CD4-positive, alpha-beta T cell treated with Interleukin-2 at 100 ng/mL for 4 hours (primary cell): ENCODE results near the gene HBQ1.
A peak's percentile ranks its signal among the peaks of the same experiment; 100 is the strongest.
"Not testable (repeated sequence)": the region's sequence is repeated elsewhere in the genome, so short reads cannot be mapped to it uniquely, and the experiment has no call there.

Experiments
- DNase-seq: peaks from one replicate; pipeline ENCODE4 v3.0.0-alpha.2; 2020; ENCODE audit warnings: low spot score

The HBQ1 gene

DNA sequence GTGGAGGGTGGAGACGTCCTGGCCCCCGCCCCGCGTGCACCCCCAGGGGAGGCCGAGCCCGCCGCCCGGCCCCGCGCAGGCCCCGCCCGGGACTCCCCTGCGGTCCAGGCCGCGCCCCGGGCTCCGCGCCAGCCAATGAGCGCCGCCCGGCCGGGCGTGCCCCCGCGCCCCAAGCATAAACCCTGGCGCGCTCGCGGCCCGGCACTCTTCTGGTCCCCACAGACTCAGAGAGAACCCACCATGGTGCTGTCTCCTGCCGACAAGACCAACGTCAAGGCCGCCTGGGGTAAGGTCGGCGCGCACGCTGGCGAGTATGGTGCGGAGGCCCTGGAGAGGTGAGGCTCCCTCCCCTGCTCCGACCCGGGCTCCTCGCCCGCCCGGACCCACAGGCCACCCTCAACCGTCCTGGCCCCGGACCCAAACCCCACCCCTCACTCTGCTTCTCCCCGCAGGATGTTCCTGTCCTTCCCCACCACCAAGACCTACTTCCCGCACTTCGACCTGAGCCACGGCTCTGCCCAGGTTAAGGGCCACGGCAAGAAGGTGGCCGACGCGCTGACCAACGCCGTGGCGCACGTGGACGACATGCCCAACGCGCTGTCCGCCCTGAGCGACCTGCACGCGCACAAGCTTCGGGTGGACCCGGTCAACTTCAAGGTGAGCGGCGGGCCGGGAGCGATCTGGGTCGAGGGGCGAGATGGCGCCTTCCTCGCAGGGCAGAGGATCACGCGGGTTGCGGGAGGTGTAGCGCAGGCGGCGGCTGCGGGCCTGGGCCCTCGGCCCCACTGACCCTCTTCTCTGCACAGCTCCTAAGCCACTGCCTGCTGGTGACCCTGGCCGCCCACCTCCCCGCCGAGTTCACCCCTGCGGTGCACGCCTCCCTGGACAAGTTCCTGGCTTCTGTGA, 3.5 kb upstream of the HBQ1 start, which contains the start of gene HBA1:
TSS of gene HBA1 (plus strand) at position 204 of the 906 bp plus-strand sequence. CDS start at position 241, 37 bp downstream.
- not testable (repeated sequence) for DNase-seq

DNA sequence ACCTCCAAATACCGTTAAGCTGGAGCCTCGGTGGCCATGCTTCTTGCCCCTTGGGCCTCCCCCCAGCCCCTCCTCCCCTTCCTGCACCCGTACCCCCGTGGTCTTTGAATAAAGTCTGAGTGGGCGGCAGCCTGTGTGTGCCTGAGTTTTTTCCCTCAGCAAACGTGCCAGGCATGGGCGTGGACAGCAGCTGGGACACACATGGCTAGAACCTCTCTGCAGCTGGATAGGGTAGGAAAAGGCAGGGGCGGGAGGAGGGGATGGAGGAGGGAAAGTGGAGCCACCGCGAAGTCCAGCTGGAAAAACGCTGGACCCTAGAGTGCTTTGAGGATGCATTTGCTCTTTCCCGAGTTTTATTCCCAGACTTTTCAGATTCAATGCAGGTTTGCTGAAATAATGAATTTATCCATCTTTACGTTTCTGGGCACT, 2.9 kb upstream of the HBQ1 start:
- no peak for DNase-seq

DNA sequence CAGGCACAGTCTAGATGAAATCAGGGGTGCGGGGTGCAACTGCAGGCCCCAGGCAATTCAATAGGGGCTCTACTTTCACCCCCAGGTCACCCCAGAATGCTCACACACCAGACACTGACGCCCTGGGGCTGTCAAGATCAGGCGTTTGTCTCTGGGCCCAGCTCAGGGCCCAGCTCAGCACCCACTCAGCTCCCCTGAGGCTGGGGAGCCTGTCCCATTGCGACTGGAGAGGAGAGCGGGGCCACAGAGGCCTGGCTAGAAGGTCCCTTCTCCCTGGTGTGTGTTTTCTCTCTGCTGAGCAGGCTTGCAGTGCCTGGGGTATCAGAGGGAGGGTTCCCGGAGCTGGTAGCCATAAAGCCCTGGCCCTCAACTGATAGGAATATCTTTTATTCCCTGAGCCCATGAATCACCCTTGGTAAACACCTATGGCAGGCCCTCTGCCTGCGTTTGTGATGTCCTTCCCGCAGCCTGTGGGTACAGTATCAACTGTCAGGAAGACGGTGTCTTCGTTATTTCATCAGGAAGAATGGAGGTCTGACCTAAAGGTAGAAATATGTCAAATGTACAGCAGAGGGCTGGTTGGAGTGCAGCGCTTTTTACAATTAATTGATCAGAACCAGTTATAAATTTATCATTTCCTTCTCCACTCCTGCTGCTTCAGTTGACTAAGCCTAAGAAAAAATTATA, 2.1 kb upstream of the HBQ1 start:
- DNase-seq, result no peak

DNA sequence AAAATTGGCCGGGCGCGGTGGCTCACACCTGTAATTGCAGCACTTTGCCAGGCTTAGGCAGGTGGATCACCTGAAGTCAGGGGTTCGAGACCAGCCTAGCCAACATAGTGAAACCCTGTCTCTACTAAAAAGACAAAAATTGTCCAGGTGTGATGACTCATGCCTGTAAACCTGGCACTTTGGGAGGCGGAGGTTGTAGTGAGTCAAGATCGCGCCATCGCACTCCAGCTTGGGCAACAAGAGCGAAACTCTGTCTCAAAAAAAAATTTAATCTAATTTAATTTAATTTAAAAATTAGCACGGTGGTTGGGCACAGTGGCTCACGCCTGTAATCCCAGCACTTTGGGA, 1.6 kb upstream of the HBQ1 start:
- no peak for DNase-seq

DNA sequence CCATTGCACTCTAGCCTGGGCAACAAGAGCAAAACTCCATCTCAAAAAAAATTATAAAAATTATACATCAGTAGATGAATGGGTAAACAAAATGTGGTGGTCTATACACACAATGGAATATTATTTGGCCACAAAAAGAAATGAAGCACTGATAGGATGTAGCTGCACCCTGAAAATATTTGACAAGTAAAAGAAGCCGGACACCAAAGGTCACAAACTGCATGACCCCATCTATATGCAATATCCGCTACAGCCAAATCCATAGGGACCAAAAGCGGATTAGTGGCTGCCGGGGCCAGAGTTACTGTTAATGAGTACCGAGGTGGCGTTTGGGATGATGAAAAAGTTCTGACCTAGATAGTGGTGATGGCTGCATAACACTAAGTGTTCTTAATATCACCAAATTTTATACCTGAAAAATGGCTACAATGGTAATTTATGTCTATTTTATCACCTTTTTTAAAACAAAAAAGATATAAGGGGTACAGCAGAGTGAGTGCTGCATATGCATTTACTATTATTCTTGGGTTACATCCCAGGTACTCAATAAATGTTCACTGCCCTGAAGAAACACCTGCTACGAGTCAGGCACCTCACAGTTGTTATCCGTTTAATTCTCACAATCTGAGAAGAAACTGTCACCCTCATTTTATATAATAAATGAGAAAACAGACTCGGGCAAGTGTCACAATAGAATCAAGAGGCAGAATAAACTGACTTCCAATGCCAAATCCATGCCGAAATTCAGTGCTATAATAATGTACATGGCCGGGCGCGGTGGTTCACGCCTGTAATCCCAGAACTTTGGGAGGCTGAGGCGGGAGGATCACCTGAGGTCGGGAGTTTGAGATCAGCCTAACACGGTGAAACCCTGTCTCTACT, 807 bp upstream of the HBQ1 start:
- DNase-seq, result no peak

DNA sequence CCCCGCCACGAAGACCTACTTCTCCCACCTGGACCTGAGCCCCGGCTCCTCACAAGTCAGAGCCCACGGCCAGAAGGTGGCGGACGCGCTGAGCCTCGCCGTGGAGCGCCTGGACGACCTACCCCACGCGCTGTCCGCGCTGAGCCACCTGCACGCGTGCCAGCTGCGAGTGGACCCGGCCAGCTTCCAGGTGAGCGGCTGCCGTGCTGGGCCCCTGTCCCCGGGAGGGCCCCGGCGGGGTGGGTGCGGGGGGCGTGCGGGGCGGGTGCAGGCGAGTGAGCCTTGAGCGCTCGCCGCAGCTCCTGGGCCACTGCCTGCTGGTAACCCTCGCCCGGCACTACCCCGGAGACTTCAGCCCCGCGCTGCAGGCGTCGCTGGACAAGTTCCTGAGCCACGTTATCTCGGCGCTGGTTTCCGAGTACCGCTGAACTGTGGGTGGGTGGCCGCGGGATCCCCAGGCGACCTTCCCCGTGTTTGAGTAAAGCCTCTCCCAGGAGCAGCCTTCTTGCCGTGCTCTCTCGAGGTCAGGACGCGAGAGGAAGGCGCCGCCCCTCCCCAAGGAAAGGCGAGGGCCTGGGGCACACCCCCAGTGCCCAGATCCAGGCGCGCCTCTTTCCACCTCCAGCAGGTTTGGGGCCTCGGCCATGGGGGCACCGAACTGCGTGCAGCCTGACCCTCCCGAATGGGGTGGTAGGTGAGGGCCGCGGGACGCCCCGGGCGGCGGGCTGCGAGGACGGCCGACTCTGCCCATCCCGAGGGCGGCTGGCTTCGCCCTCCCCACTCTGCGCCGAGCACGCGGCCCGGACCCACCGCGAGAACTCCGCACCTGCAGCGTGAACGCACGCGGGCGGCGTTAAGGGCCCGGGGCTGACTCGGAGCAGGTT, 664 bp downstream of the HBQ1 start:
- DNase-seq, result peak; percentile 85

DNA sequence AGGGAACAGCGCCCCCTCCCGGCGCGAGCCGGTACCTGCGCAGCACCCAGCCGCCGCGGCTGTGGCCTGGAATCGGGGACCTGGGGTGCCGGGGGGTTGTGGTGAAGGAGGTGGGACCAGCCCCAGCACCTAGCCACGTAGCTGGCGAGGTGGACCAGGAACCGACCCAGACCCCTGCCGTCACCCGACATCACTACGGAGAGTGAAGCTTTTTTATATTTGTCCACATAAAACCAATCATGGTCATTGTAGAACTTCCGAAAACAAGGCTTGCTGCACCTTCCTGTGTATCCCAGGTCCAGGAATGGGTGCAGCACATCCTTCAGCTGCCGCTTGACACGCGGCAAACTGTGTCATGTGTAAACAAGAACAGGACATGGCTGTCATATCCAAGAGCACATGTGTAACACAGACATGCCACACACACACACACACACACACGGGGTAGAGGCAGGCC, 1.3 kb downstream of the HBQ1 start:
- DNase-seq, result no peak

DNA sequence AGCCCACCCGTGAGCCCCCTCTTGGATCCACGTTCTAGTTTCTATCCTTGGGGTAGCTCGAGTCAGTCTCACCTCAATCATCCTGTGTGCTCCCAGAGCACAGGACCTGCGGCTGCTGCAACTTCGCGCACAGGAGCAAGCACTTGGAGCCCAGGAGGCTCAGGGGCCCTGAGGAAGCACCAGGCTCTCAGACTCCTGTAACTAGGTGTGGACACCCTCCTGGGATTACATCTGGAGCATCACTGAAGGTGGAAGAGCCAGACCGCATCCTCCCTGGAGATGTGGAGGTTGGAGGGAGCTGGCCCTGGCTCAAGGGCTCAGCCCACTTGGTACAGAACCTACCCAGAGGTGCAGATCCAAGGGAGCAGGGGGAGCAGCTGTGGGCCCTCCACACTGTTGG, 2.7 kb downstream of the HBQ1 start:
- DNase-seq, result no peak

DNA sequence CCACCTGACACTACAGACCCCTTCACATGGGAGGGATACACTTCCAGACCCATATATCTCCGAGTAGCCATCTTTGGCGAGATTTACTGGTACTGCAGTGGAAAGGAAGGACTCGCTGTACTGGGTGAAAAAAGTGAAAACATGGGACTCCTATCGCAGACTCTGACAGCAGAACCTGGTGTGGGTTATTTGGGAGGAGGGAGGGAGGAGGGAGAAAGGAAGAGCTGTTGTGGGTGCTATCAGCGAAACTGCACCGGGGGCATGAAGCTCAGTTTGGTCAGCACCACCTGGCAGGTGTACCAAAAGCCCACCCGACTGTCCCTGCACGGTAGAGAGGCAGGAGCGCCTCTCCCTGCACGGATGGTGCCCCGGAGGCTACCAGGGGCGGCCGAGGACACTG, 5.0 kb downstream of the HBQ1 start:
- DNase-seq, result no peak

DNA sequence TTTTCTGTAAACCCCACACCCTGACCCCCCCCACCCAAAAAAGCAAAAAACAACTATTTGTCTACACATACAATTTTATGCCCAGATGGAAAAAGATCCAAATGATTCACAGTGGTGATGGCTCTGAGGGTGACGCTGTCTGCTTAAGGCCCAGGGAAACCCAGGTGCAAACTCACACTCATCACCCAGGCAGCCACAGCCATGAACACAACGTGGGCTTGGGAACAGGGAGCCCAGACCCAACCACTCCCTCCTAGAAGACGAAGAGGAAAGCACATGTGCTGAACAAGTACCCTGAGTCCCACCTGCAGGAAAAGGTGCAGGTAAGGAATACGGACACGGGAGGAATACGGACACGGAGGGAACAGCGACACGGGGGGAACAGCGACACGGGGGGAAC, 5.4 kb downstream of the HBQ1 start:
- DNase-seq, result no peak

DNA sequence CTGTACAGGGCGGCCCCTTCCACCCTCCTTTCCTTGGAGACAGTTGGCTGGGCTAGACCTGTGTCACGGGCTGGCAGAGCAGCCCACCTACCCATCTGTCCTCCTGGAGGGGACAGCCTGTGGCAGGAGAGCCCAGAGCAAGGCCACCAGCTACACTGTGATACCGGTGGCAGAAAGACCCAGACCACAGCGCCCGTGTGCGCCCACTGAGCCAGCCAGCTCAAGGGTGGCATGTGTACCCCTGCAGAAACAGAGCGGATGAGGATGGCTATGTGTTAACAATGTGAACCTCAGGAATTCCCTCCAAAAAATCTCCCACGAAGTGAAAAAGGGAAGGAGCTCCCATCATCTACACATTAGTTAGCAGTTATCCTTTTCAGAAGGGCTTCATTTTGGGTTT, 7.1 kb downstream of the HBQ1 start:
- DNase-seq, result no peak

DNA sequence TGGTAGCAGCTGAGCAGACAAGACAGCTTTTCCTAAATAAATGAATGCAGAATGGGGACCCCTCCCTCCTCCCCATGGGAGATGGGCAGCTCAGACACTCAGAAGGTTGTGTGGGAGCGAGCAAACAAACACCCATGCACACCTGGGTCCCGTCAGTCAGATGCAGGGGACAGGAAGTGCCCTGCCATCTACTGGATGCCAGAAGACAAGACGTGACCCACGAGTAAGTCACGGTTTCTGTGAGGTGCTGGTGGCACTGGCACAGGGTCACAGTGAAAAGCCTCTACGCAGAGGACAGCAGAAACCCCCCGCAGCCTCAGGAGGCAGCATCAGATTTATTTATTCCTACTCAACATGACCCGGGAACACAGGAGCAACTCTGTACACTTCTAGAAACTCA, 8.4 kb downstream of the HBQ1 start:
- DNase-seq, result peak; percentile 23

DNA sequence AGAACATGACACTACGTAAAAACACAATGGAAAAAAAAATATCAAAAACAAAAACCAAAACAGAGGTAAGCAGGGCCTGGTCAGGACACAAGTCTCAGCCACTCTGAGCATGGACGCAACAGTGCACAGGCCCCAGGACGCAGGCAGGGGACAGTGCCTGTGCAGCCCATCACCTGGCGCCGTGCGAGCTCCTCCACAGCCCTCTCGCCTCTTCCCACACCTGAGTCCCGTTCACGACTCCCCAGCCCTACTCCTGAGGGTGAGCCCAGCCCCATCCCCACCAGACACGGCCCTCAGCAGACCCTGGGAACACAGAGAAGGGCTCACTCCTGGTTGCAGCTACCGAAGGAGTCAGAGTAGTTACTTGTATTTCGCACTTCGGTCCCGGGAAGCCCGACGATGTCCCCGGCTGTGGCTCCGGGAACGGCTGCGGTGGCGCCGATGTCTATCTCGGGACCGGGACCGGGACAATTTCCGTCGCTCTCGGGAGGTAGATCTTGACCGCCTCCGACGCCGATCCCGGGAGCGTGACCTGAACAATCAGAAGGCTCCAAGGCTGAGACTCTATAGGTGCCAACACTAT, 9.4 kb downstream of the HBQ1 start:
- DNase-seq, result no peak

DNA sequence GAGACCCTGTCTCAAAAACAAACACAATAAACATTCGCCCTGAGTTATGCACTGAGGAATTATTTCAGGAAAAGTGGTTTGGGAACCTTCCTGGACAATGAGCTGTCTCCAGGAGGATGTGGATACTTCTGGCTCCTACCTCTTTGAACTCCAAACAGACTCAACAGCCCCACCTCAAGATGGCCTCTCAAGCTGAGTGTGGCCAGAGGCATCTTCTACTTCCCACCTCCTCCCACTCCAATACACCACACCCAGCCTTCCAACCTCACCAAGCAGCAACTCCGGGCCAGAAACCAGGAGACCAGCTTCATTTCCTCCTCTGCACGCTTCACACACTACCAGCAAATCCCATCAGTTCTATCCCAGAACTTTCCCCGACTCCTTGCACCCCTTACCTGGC, 11.6 kb downstream of the HBQ1 start:
- no peak for DNase-seq

DNA sequence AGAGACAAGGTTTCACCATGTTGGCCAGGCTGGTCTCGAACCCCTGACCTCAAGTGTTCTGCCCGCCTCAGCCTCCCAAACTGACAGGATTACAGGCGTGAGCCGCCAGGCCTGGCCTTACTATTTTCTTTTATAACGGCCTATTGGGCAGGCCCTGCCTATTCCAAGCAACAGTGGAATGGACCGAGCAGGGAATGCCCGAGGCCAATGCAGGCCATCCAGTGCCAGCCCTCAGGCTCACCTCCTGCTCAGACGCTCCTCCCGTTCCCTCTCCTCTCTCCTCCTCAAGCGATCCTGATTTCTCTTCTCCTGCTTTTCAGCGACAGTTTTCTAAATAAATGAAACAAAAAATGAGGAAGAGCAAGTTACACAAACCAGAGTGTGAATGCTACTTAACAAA, 12.4 kb downstream of the HBQ1 start:
- no peak for DNase-seq

DNA sequence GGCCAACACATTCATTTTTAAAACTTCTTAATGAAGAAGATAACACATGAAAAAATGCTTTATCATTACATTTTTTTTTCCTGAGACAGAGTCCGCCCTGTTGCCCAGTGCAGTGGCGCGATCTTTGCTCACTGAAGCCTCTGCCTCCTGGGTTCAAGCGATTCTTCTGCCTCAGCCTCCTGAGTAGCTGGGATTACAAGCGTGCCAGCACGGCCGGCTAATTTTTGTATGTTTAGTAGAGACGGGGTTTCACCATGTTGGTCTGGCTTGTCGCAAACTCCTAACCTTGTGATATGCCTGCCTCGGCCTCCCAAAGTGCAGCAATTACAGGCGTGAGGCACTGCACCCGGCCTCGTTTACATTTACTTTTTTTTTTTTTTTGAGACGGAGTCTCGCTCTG, 13.2 kb downstream of the HBQ1 start:
- no peak for DNase-seq

DNA sequence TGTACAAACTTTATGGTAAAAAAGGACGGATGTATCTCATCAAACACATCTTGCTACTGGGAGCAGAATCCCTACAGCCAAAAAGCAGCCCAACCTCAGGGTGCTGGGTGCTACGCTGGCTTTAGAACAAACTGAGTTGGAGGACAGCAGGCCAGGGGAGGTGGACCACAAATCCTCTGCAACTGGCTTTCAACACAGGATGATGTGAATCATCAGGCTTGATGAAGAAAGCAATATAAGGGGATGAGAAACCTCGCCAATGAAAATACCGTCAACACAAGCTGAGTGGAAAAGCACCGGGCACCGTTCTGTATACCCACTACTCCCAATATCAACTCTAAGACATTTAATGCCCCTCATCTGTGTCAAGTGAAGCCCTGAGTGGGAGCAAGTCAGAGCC, 14.3 kb downstream of the HBQ1 start:
- DNase-seq, result no peak

DNA sequence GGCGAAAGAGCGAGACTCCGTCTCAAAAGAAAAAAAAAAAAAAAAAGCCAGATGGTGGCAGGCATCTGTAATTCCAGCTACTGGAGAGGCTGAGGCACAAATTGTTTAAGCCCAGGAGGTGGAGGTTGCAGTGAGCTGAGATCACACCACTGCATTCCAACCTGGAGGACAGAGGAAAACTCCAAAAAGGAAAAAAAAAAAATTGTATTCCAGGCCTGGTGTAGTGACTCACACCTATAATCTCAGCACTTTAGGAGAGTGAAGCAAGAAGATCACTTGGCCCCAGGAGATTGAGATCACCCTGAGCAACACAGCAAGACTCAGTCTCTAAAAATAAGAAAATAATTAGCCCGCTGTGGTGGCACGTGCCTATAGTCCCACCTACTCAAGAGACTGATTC, 20.1 kb downstream of the HBQ1 start:
- DNase-seq, result no peak

DNA sequence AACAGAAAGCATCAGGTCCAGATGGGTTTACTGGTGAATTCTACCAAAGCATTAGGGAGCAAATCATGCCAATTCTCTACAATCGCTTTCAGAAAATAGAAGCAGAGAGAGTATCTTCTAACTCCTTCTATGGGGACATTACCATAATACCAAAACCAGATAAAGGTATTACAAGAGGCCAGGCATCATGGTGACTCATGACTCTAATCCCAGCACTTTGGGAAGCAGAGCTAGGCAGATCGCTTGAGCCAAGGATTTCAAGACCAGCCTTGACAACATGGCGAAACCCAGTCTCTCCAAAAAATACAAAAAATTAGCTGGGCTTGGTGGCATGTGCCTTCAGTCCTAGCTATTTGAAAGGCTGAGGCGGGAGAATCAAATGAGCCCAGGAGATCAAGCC, 23.0 kb downstream of the HBQ1 start:
- no peak for DNase-seq

DNA sequence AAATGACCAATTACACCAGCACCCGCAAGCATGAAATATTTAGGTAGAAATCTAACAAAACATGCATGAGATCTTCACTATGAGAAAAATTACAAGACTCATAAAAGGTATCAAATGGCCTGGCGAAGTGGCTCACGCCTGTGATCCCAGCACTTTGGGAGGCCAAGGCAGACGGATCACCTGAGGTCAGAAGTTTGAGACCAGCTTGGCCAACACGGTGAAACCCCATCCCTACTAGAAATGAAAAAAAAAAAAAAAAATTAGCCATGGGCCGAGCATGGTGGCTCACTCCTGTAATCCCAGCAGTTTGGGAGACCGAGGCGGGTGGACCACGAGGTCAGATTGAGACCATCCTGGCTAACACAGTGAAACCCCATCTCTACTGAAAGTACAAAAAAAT, 23.8 kb downstream of the HBQ1 start:
- DNase-seq, result not testable (repeated sequence)

DNA sequence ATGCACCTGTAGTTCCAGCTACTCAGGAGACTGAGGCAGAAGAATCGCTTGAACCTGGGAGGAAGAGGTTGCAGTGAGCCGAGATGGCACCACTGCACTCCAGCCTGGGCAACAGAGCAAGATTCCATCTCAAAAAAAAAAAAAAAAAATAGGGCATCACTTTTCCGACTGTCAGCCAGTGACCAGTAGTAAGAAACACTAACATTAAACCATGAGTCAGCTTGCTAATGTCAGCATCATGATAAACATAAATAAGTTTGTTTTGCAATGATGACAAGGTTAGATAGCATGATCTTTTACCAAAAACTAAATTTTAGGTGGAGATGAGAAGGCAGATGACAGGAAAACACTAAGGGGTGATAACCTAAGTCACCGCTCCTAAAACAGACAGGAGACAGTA, 29.1 kb downstream of the HBQ1 start:
- not testable (repeated sequence) for DNase-seq
